Psoas muscle (tissue), 8 donors: Measurements from ENCODE around the gene RPTOR. TPM values are rescaled to one million over a fixed set of nuclear protein-coding genes. Genes with fewer than 3 reads are reported as not detected.

ENCODE experiments used
- ATAC-seq, 4 donors: fragments of 200-7000 bp; cut with Tn5 transposase; one replicate each; pipeline ENCODE4 v1.9.1; 2020; ENCODE audit warnings: moderate library complexity in 3 of 4, mild to moderate bottlenecking in 2 of 4
- DNase-seq, 2 donors: peaks; one replicate each; pipeline ENCODE4 v3.0.0-alpha.2; 2020
- H3K27ac ChIP-seq: fragments of 200-600 bp; one replicate; pipeline ENCODE4 v1.8.0; 2022
- H3K27me3 ChIP-seq, 3 donors: fragments of 200-600 bp in 1 of 3; one replicate each; pipeline versions ENCODE4 v1.6.1 to v1.8.0; 2013 to 2022; ENCODE audit warnings: low read length in 2 of 3, mild to moderate bottlenecking in 2 of 3, moderate library complexity in 1 of 3; ENCODE audit not compliant: insufficient read depth in 3 of 3
- H3K36me3 ChIP-seq, 2 donors: fragments of 200-600 bp in 1 of 2; one replicate each; pipeline versions ENCODE4 v1.6.1 to v1.8.0; 2013 to 2022; ENCODE audit warnings: low read depth in 1 of 2, mild to moderate bottlenecking in 1 of 2, moderate library complexity in 1 of 2; ENCODE audit not compliant: insufficient read depth in 1 of 2
- H3K4me1 ChIP-seq: fragments of 200-600 bp; one replicate; pipeline ENCODE4 v1.8.0; 2022
- H3K4me3 ChIP-seq: fragments of 200-600 bp; one replicate; pipeline ENCODE4 v1.8.0; 2022; ENCODE audit warnings: mild to moderate bottlenecking
- H3K9me3 ChIP-seq: fragments of 200-600 bp; one replicate; pipeline ENCODE4 v1.8.0; 2022
- CTCF ChIP-seq: fragments of 200-600 bp; IDR thresholded peaks from one replicate; pipeline ENCODE4 v1.8.0; 2022; ENCODE audit warnings: antibody characterized with exemption
- WGBS, 3 donors: extraction: QIAGEN DNeasy Blood & Tissue Kit; methylation state at CpG; one replicate each; pipeline versions ENCODE4 v1.1.6 to v1.1.7; 2013; 5-methylcytosine and 5-hydroxymethylcytosine counted together
- intact Hi-C, 2 donors: fragments of 100-400 bp; cut with DNase I; formaldehyde crosslinking; loops; one replicate each; pipeline versions ENCODE4 v1.11.0 to v1.14.2; 2022
- polyA plus RNA-seq, 3 donors: library from polyadenylated mRNA; stranded (reverse); fragments of 200-250 nt; gene quantifications; one replicate each; pipeline ENCODE4 v1.2.3, GENCODE V29; 2013
- total RNA-seq, 4 donors: library from RNA; stranded (reverse); fragmentation: NEBNext Ultra II Directional in 2 of 4; extraction: Animal tissue kit (Norgen Biotek cat#: 25700) in 2 of 4; gene quantifications; one replicate each; pipeline versions ENCODE4 v1.2.1 to v1.2.4, GENCODE V29; 2021 to 2023
- donor health status: healthy with polysubstance abuse.
- donor health status: DM: no; HTN: no; CAD: no; lungs with moderate emphysema.
- donor health status: Bipolar disorder and iron deficiency.
- donor health status: healthy.
- donor health status: DM: yes; HTN: yes; CAD: no.
- donor health status: DM: no; HTN: no; CAD: no.
- donor health status: DM: no; HTN: no; CAD: no.
- donor health status: DM: yes; HTN: yes; CAD: no.

Gene RPTOR
- total and polyA plus RNA-seq, 7 donors = 13.6 to 82.2 (median 32.5) TPM

- DNase-seq = peak; percentile 9 to 26
- Histone ChIP-seq H3K36me3 (peaks cover 0 to 69% of the 10 kb centered on the region in 2 donors), H3K9me3 (no peaks in the 10 kb centered on the region), H3K4me3 (no peak overlapping the region), H3K4me1 (no peaks in the 10 kb centered on the region), H3K27ac (no peak overlapping the region), H3K27me3 (no peaks in the 10 kb centered on the region)
- TF ChIP-seq CTCF = no peak
- no peak for ATAC-seq
- intact Hi-C loops = no loop called here
- 93 to 96% (median 94%) methylated on average over 13 of the region's 13 CpGs for WGBS, 3 donors
Measured at GRCh38 chr17:80908776-80909175, 364.1 kb downstream of the RPTOR start.

GRCh38 chr17:80909635-80910034 lies 365.0 kb downstream of the RPTOR start:
- WGBS, 3 donors = 94 to 100% (median 94%) methylated on average over 2 of the region's 2 CpGs
- Histone ChIP-seq H3K9me3 (no peaks in the 10 kb centered on the region), H3K27me3 (no peaks in the 10 kb centered on the region), H3K4me1 (no peaks in the 10 kb centered on the region), H3K27ac (no peak overlapping the region), H3K4me3 (no peak overlapping the region), H3K36me3 (peaks cover 0 to 61% of the 10 kb centered on the region in 2 donors)
- TF ChIP-seq CTCF = no peak
- intact Hi-C loops = no loop called here
- ATAC-seq (no peak), DNase-seq (no peak)

- WGBS, 3 donors = 90 to 95% (median 92%) methylated on average over 5 of the region's 5 CpGs
- H3K36me3 ChIP-seq = peaks cover 0 to 61% of the 10 kb centered on the region in 2 donors
- H3K4me1 ChIP-seq = no peaks in the 10 kb centered on the region
- ATAC-seq (no peak), DNase-seq (peak in 1 of 2 donors; percentile 29)
- H3K27ac ChIP-seq = no peak overlapping the region
- H3K27me3 ChIP-seq = no peaks in the 10 kb centered on the region
- intact Hi-C loops = no loop called here
- no peaks in the 10 kb centered on the region for H3K9me3 ChIP-seq
- no peak for TF ChIP-seq CTCF
- no peak overlapping the region for H3K4me3 ChIP-seq
Measured at GRCh38 chr17:80910043-80910442, 365.4 kb downstream of the RPTOR start.

GRCh38 chr17:80912476-80912875 lies 367.8 kb downstream of the RPTOR start:
- Histone ChIP-seq H3K27ac (no peak overlapping the region), H3K27me3 (no peaks in the 10 kb centered on the region), H3K4me3 (no peak overlapping the region), H3K9me3 (no peaks in the 10 kb centered on the region), H3K4me1 (no peaks in the 10 kb centered on the region), H3K36me3 (peaks cover 0 to 62% of the 10 kb centered on the region in 2 donors)
- ATAC-seq = no peak
- no peak for DNase-seq
- intact Hi-C loops = no loop called here
- 84 to 85% (median 85%) methylated on average over 15 of the region's 15 CpGs for WGBS, 3 donors
- TF ChIP-seq CTCF = no peak
